ENCODE results near the gene VRK1.
"Not testable (repeated sequence)": the region's sequence is repeated elsewhere in the genome, so short reads cannot be mapped to it uniquely, and the experiment has no call there.

VRK1 gene

DNA sequence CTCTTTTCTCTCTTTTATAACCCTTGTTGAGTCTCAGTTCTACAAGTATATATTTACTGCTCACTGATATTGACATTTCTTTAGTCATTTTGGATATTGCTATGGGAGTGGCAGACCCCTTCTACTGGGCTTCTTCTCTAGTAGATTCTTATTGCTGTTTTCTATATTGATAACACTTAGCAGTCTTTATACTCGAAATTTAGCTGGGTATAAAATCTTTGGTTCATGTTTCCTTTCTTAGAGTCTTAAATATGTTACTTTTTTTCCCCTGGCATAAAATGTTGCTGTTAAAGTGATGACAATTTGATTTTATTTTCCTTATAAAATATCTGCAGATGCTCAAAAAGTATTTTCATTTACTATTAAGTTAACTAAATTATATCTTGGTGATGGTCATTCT is 32.6 kb downstream of the VRK1 start:
- DNase-seq: no peak

DNA sequence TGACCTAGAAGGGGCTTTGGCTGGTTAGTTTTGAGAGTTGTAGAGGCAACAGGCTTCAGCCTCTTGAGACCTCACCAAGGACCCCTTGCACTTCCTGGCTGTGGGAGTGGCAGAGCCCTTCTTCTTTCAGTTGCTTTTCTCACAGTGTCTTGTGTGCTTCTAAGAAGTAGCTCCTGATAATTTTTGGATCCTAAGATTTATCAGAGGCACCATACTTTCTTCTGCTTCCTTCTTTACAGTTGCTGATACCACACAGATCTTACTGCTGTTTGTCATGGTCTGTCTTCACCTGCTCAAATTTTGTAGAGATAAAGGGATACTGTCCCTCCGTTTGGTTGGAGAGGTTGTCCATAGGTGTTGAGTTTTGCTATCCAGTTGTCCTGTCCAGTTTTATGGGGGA is 33.8 kb downstream of the VRK1 start:
- DNase-seq: peak; percentile 52

GRCh38 chr14:96832351-96832750 is 35.2 kb downstream of the VRK1 start:
- no peak for DNase-seq

GRCh38 chr14:96838449-96838848 is 41.3 kb downstream of the VRK1 start:
- DNase-seq: no peak

DNA sequence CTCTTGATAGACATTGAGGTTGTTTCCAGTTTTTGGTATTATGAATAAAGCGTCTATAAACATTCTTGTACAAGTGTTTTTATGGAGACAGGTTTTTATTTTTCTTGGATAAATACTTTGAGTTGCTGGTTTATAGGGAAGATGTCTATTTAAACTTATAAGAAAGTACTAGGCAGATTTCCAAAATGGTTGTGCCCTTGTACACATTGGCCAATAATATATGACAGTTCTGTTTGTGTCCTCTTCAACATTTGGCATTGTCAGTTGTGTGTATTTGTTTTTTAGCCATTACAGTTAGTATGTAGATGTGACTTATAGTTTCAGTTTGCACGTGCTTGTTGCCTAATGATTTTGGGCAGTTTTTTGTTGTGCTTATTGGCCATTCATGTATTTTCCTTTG is 42.1 kb downstream of the VRK1 start:
- DNase-seq: no peak

DNA sequence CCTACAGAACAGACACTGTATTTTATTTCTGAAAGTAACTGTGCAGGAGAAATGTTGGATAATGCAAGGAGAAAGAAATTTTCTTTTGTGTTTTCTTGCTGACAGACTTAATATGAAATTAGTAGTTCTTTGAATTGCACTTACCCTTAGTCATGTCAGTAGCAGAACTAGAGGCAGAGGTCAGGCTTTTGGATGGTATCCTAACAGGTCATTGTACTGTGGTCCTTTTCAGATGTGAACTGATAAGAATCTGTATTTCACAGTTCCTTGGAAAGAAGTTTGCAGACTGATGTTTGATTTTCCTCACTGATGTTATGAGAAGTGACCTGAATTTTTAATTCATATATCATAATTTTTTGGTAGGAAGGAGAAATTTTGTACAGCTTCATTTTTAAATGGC is 46.0 kb downstream of the VRK1 start:
- no peak for DNase-seq

DNA sequence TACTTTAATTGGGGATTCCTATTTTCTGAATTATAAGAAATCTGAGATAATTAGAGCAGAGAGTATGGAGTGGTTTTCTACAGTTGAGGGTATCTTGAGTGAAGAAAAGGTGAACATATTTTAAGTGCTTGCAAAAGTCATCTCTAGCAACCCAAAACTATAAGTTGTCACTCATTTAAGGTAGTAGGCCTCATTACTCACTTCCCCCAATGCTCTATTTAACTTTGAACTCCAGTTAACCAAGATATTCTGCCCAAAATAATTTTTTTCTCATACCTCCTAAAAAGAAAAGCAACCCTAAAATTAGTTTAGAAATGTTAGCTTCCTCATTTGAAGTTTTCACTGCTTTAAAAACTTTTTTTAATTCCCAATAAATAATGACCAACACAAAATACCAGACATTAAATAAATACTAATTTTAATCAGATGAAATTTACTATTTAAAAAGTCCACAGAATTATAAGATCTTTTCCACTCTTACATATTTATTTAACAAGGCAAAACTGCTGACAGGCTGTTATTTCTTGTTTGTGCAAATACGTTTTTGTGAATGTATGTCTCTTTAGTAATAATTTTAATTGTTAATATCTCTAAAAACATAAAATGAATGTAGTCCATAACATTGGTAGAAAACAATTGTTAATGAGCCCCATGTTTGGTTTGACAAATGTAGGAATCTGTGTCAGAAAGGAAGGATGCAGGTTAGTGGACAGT is 47.8 kb downstream of the VRK1 start:
- DNase-seq: no peak

GRCh38 chr14:96847451-96847850 is 50.3 kb downstream of the VRK1 start:
- no peak for DNase-seq

GRCh38 chr14:96848011-96848410 is 50.8 kb downstream of the VRK1 start:
- DNase-seq: no peak

DNA sequence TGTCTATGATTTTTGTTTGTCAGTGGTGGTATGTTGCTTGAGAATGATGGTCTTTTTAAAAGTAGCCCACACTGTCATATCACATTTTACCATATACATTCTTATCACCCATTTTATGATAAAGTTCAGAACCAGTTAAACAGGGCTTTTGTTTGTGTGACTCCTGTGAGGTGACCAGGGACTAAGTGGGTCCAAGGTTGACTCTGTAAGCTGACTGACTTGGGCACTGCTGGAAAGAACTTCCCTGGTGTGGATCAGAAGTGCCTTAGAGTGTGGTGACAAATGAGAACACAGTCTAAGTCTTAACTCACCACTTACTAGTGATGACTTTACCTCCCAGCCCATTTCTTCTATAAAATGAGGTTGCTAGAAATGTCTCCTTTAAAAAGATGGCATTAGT is 52.6 kb downstream of the VRK1 start:
- no peak for DNase-seq

GRCh38 chr14:96851694-96852381 is 54.7 kb downstream of the VRK1 start:
- DNase-seq: no peak

- DNase-seq: peak; percentile 63
Observed at GRCh38 chr14:96852823-96853422, 55.7 kb downstream of the VRK1 start.

DNA sequence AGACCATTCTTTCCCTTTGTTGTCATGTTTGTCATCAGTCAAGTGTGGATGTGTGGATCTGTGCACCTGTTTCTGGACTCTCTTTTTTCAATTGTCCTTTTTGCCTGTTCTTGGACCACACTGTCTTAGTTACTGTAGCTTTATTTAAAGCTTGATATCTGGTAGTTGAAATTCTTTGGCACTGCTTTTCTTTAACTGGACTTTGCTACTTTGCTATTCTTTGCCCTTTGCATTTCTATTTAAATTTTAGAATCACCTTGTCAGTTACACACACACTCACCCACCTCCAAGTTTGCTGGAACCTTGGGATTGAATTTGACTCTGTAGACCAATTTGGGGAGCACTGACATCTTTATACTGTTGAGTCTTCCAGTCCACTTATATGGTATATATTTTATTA is 61.5 kb downstream of the VRK1 start:
- no peak for DNase-seq

GRCh38 chr14:96861568-96862310 is 64.6 kb downstream of the VRK1 start:
- no peak for DNase-seq

- no peak for DNase-seq
Observed at GRCh38 chr14:96863327-96863985, 66.3 kb downstream of the VRK1 start.

DNA sequence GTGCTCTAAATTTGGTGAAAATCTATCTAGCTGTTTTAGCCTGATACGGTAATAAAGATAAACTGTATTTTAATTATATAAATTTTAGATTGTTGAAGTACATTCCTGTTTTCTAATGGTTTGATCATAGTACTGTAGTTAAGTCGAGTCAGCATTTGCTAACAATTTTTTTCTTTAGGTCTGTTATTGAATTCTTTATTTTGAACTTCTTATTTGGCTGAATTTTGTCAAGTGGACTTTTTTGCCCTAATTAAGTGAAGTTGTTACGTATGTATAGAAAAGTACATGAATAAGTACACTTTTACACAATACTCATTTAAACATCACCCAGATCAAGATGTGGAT is 66.8 kb downstream of the VRK1 start:
- no peak for DNase-seq

DNA sequence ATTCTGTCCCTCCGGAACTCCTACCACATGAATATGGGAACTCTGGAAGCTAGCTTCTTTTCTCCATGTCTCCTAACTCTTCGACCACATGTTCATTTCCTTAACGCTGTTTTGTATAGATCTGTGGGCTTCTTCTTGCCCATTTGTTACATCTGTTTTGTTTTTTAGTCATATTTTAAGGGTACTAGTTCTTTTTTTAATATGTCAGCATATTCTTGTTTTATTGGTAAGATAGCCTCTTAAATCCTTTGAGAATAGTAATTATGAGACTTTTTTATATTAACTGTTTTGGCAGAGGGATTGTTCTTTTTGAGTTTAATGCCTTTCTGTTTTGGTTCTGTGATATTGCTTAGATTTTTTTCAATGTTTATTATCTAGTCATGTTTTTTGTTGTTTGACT is 70.5 kb downstream of the VRK1 start:
- no peak for DNase-seq

- no peak for DNase-seq
Observed at GRCh38 chr14:96874127-96874526, 76.9 kb downstream of the VRK1 start.

DNA sequence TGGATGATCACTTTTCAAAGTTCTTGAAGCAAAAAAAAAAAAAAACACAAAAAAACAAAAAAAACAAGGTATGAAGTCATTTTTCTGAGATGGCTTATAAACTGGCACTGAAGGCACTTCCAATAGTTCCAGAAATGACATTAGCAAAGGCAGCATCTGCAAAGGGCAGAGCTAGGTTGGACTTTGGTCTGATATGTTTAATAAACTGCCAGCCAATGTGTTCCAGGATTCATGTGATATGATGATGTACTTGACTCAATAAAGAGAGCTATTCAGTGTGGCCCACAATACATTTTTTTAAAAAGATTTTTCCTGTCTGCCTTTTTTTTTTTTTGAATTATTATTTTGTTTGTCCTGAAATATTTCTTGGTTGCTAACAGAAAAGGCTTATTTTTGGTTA is 79.6 kb downstream of the VRK1 start:
- DNase-seq: no peak

GRCh38 chr14:96881713-96882112 is 84.5 kb downstream of the VRK1 start:
- no peak for DNase-seq

GRCh38 chr14:96883974-96884373 is 86.8 kb downstream of the VRK1 start:
- DNase-seq: not testable (repeated sequence)

- no peak for DNase-seq
Observed at GRCh38 chr14:96888158-96888557, 91.0 kb downstream of the VRK1 start.

- DNase-seq: no peak
Observed at GRCh38 chr14:96888593-96888992, 91.4 kb downstream of the VRK1 start.

Data from hematopoietic multipotent progenitor cell treated with erythropoietin and hydrocortisone succinate and interleukin-3 and kit ligand, for 8 days (in vitro differentiated cells).